Activated naive CD4-positive, alpha-beta T cell treated with anti-CD3 and anti-CD28 coated beads for 36 hours (primary cell): ENCODE data around the gene NHLRC1. TPM values are rescaled to one million over a fixed set of nuclear protein-coding genes. Genes with fewer than 3 reads are reported as not detected.

Source experiments
- CTCF ChIA-PET: fragments of 350-600 bp; sonication (Branson Sonifier 250); formaldehyde crosslinking; loops from one replicate; lab custom pipeline; 2021; ENCODE audit warnings: antibody characterized with exemption; lab: Charles Lee
- DNase-seq: peaks from one replicate; pipeline ENCODE4 v3.0.0-alpha.2; 2020
- H3K27ac Mint-ChIP-seq: one replicate; pipeline ENCODE4 v1.8.0; 2021; ENCODE audit warnings: mild to moderate bottlenecking, mixed read lengths
- H3K27me3 Mint-ChIP-seq: one replicate; pipeline ENCODE4 v1.8.0; 2021; ENCODE audit warnings: low read depth, mixed read lengths
- H3K36me3 Mint-ChIP-seq: one replicate; pipeline ENCODE4 v1.8.0; 2021; ENCODE audit warnings: low read depth, mixed read lengths
- H3K4me1 Mint-ChIP-seq: one replicate; pipeline ENCODE4 v1.8.0; 2021; ENCODE audit warnings: low read depth, mixed read lengths
- H3K4me3 Mint-ChIP-seq: one replicate; pipeline ENCODE4 v1.8.0; 2021; ENCODE audit warnings: mild to moderate bottlenecking, moderate library complexity, mixed read lengths
- H3K9me3 Mint-ChIP-seq: one replicate; pipeline ENCODE4 v1.8.0; 2021; ENCODE audit warnings: mixed read lengths
- intact Hi-C: fragments of 100-400 bp; cut with micrococcal nuclease; formaldehyde crosslinking; loops from one replicate; pipeline ENCODE4 v1.15.1; 2023
- total RNA-seq, 2 experiments: library from RNA; stranded (reverse); gene quantifications; one replicate each; pipeline ENCODE4 v1.2.3, GENCODE V29; 2021

Gene NHLRC1
- total RNA-seq, result under 1 TPM; 0.10 to 0.25 TPM

GRCh38 chr6:18122128-18123093, at the start of gene NHLRC1:
Gene NHLRC1, minus strand, starts transcription at chr6:18122677. Its CDS starts 71 bp downstream, at chr6:18122606.
- DNase-seq, result peak; percentile 85
- Mint-ChIP-seq H3K27me3 (peaks cover 25% of the 10 kb centered on the region), H3K36me3 (peaks cover 5% of the 10 kb centered on the region), H3K4me3 (peak within 1 kb of the TSS; percentile 67), H3K27ac (no peak within 1 kb of the TSS), H3K4me1 (peaks cover 9% of the 10 kb centered on the region), H3K9me3 (peaks cover 10% of the 10 kb centered on the region)
- CTCF ChIA-PET, result interaction anchor here (0.5 to 1.5 kb wide), 8 partner anchors 23 to 393 kb away, joined by 3 to 4 read pairs (median 3); no protein-coding TSS in a partner anchor
- intact Hi-C loops, result loop anchor here (1.0 to 5.0 kb wide), 5 partner anchors 33 to 966 kb away; partner anchors contain the start of genes FAM8A1, KDM1B and TPMT

DNA sequence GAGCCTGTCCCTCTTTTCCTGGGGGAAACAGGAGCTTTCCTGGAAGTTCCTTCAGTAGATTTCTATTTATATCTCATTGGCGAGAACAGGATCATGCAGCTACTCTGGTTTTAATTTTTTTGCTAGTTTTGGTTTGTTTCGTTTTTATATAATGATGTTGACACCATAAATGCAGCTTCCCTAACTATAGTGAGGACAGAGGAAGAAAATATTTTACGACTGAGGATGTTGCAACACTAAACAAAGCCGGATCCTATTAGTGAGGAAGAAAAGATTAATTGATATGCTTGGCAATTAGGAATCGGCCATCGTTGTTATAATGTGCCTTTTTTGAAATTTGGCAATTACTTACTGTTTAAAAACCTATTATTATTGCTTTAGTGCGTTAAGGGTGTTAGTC, 49.4 kb upstream of the NHLRC1 start:
- Mint-ChIP-seq H3K9me3 (peaks cover 7% of the 10 kb centered on the region), H3K4me1 (no peaks in the 10 kb centered on the region), H3K4me3 (no peak overlapping the region), H3K36me3 (peaks cover 51% of the 10 kb centered on the region), H3K27ac (no peak overlapping the region), H3K27me3 (no peaks in the 10 kb centered on the region)
- intact Hi-C loops, result no loop called here
- CTCF ChIA-PET, result no interaction called here
- DNase-seq, result no peak

- H3K27me3 Mint-ChIP-seq, result no peaks in the 10 kb centered on the region
- H3K36me3 Mint-ChIP-seq, result peaks cover 28% of the 10 kb centered on the region
- H3K4me3 Mint-ChIP-seq, result no peak overlapping the region
- no peak for DNase-seq
- CTCF ChIA-PET, result no interaction called here
- no peaks in the 10 kb centered on the region for H3K4me1 Mint-ChIP-seq
- intact Hi-C loops, result no loop called here
- no peak overlapping the region for H3K27ac Mint-ChIP-seq
- H3K9me3 Mint-ChIP-seq, result peaks cover 6% of the 10 kb centered on the region
These were observed 45.8 kb upstream of the NHLRC1 start for GRCh38 chr6:18168264-18168663.

- Mint-ChIP-seq H3K36me3 (peaks cover 39% of the 10 kb centered on the region), H3K27me3 (no peaks in the 10 kb centered on the region), H3K4me3 (no peak overlapping the region), H3K9me3 (peaks cover 6% of the 10 kb centered on the region), H3K4me1 (no peaks in the 10 kb centered on the region), H3K27ac (no peak overlapping the region)
- CTCF ChIA-PET, result interaction anchor here (0.7 to 1.1 kb wide), 2 partner anchors 10 to 351 kb away, joined by 3 read pairs; no protein-coding TSS in a partner anchor
- intact Hi-C loops, result no loop called here
- DNase-seq, result no peak
These were observed 44.0 kb upstream of the NHLRC1 start for GRCh38 chr6:18166312-18167036.

DNA sequence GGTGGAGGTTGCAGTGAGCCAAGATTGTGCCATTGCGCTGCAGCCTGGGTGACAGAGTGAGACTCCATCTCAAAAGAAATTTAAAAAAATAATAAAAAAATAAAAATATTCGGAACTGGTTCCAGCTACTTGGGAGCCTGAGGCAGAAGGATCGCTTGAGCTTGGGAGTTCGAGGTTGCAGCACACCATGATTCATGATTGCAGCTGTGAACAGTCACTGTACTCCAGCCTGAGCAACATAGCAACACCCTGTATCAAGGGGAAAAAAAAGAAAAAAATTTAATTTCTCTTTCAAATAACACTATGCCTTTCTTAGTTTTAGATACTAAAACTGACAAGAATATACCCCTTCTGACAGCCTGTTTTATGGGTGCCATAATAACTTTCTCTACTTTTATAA, 43.3 kb upstream of the NHLRC1 start:
- Mint-ChIP-seq H3K27me3 (no peaks in the 10 kb centered on the region), H3K9me3 (peaks cover 6% of the 10 kb centered on the region), H3K4me3 (no peak overlapping the region), H3K4me1 (peaks cover 5% of the 10 kb centered on the region), H3K27ac (no peak overlapping the region), H3K36me3 (peaks cover 44% of the 10 kb centered on the region)
- intact Hi-C loops, result no loop called here
- DNase-seq, result no peak
- CTCF ChIA-PET, result interaction anchor here (0.7 kb wide), 1 partner anchor 350 kb away, joined by 3 read pairs; no protein-coding TSS in a partner anchor

- CTCF ChIA-PET, result interaction anchor here (0.6 kb wide), 1 partner anchor 16 kb away, joined by 3 read pairs; no protein-coding TSS in a partner anchor
- H3K36me3 Mint-ChIP-seq, result peaks cover 35% of the 10 kb centered on the region
These were observed 39.9 kb upstream of the NHLRC1 start for GRCh38 chr6:18162401-18162800.

GRCh38 chr6:18161431-18161830, 39.0 kb upstream of the NHLRC1 start:
- Mint-ChIP-seq H3K4me1 (peaks cover 6% of the 10 kb centered on the region), H3K27ac (no peak overlapping the region), H3K36me3 (peaks cover 35% of the 10 kb centered on the region), H3K9me3 (no peaks in the 10 kb centered on the region), H3K27me3 (no peaks in the 10 kb centered on the region), H3K4me3 (no peak overlapping the region)
- CTCF ChIA-PET, result no interaction called here
- intact Hi-C loops, result no loop called here
- DNase-seq, result no peak

More at GRCh38 chr6:18162401-18162800, 39.9 kb upstream of the NHLRC1 start:
- Mint-ChIP-seq H3K4me1 (peaks cover 5% of the 10 kb centered on the region), H3K9me3 (no peaks in the 10 kb centered on the region), H3K27ac (no peak overlapping the region), H3K4me3 (no peak overlapping the region), H3K27me3 (no peaks in the 10 kb centered on the region)
- DNase-seq, result no peak
- intact Hi-C loops, result no loop called here

DNA sequence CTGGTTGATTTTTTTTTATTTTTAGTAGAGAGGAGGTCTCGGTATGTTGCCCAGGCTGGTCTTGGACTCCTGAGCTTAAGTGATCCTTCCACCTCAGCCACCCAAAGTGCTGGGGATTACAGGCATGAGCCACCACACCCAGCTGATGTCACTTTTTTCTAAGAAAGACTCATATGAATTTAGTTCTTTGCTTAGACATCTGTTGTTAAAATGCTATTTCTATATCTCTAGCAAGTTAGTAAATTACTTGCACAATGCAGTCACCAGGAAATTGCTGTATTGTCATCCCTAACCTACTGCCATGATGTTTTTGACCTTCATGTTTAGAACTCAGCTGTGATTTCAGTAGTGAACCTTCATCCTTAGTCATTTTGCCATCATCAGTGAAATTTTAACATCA, 38.4 kb upstream of the NHLRC1 start:
- H3K27me3 Mint-ChIP-seq, result no peaks in the 10 kb centered on the region
- H3K4me1 Mint-ChIP-seq, result peaks cover 11% of the 10 kb centered on the region
- peaks cover 36% of the 10 kb centered on the region for H3K36me3 Mint-ChIP-seq
- intact Hi-C loops, result no loop called here
- no peak overlapping the region for H3K4me3 Mint-ChIP-seq
- H3K27ac Mint-ChIP-seq, result no peak overlapping the region
- DNase-seq, result no peak
- CTCF ChIA-PET, result no interaction called here
- no peaks in the 10 kb centered on the region for H3K9me3 Mint-ChIP-seq

DNA sequence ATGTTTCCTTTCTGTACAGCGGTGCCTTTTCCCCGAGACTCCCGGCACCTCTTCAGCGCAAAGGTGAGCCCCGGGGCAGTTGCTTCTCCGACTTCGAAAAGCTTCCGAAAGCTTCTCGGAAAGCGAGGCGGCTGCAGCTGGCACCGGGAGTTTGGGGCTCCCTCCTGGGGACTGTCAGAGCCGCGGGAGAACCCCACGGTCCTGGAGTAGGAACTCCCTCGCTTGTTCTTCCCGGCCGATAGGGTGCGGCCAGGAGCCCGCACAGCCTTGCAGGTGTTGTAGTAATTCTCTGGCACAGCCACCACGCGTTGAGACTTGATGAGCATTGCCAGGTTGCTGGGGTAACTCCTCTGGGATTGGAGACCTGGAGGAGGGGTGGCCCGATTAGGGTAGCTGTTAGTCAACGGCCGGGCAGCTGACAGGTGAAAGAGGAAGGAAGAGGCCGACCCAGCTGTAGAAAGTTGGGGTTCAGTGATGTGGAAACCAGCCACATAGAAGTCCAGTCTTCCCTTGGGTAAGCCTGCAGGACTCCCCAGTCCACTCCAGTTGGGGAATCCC, 33.5 kb upstream of the NHLRC1 start:
- DNase-seq, result peak; percentile 66
- Mint-ChIP-seq H3K36me3 (peaks cover 9% of the 10 kb centered on the region), H3K27ac (peak overlapping the region; percentile 36), H3K4me3 (peak overlapping the region; percentile 97), H3K9me3 (no peaks in the 10 kb centered on the region), H3K4me1 (peaks cover 23% of the 10 kb centered on the region), H3K27me3 (no peaks in the 10 kb centered on the region)
- CTCF ChIA-PET, result interaction anchor here (0.6 to 0.7 kb wide), 3 partner anchors 11 to 168 kb away, joined by 3 to 4 read pairs (median 3); no protein-coding TSS in a partner anchor
- intact Hi-C loops, result loop anchor here (1.0 to 10.0 kb wide), 10 partner anchors 34 to 1671 kb away; partner anchors contain the start of genes ATXN1, FAM8A1, NHLRC1 and NUP153

DNA sequence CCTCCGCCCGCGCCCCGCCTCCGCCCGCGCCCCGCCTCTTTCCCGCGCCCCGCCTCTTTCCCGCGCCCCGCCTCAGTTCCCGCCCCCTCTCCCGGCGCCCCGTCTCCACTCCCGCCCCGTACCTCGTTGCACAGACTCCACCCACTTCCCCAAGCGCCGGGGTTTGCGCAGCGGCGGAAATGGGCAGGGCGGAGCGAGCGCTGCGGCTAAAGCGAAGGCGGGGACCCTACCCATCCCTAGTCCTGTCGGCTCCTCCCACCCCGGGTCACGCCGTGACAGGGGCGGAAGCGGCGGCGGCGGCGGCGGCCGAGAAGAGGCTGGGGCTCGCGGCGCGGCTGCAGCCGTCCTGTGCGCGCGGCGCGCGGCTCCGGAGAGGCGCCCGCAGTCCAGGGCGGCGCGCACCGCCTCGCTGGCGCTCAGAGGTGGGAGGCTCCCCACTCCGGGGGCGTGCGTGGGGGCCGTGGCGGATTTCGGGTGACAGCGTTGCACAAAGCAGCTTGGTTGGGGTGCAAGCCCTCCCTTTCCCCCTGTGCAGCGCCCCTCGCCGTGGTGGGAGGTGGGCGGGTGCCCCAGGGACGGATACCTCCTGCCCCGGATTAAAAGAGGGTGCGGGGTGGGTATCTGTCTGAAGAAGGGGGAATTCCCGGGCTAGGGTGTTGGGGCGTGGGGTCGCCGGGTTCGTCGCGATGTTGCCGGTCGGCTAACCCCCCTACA, 32.8 kb upstream of the NHLRC1 start, which contains the start of gene KDM1B:
KDM1B (plus strand) TSS at position 273 of the 714 bp plus-strand sequence. CDS start 4,474 bp downstream, outside the sequence.
- DNase-seq, result peak; percentile 98
- Mint-ChIP-seq H3K27me3 (no peaks in the 10 kb centered on the region), H3K27ac (peak within 1 kb of the TSS; percentile 88), H3K9me3 (no peaks in the 10 kb centered on the region), H3K4me1 (peaks cover 22% of the 10 kb centered on the region), H3K4me3 (peak within 1 kb of the TSS; percentile 97), H3K36me3 (peaks cover 7% of the 10 kb centered on the region)
- CTCF ChIA-PET, result interaction anchor here (0.6 kb wide), 1 partner anchor 169 kb away, joined by 4 read pairs; no protein-coding TSS in a partner anchor
- intact Hi-C loops, result loop anchor here (1.0 to 10.0 kb wide), 10 partner anchors 33 to 1671 kb away; partner anchors contain the start of genes ATXN1, FAM8A1, NHLRC1 and NUP153
